GM20431 (cell line): ENCODE measurements around the gene PRKN.

Source experiments
- in situ Hi-C: fragments of 300-500 bp; cut with MseI, MboI; formaldehyde crosslinking; loops from one replicate; pipeline ENCODE4 v1.15.0; 2020; ENCODE audit warnings: low sequenced_read_pairs; ENCODE audit not compliant: unreplicated experiment

The PRKN gene

DNA sequence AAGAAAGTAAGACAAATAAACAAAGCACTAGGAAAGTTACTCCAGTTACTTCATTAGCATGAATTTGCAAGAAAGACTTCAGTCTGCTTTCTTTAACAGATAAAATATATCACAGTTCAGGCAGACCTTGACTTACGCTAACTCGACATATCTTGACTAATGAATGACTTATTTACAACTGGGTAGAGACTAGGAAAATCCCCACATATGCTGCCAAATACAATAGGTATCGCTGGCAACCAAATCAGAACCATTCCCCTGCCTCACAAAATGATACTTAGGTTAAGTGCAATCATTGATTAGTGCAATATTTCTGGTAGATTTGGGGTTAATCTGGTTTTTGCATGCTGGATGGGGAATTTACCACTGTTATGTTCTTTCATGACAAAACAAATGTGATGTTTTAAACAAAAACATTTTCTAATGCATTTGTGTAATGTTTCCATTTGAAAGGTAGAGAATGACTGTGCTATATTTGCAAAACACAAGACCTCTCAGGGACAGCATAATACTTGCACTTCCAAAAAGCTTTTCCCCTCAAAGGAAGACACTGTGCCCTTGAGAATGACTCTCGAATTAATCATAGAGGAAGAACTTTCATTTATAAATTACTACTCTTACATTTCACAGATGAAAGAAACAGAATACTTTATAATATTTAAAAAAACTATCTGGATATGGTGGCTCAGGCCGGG, 101.6 kb downstream of the PRKN start:
- in situ Hi-C loops: no loop called here

DNA sequence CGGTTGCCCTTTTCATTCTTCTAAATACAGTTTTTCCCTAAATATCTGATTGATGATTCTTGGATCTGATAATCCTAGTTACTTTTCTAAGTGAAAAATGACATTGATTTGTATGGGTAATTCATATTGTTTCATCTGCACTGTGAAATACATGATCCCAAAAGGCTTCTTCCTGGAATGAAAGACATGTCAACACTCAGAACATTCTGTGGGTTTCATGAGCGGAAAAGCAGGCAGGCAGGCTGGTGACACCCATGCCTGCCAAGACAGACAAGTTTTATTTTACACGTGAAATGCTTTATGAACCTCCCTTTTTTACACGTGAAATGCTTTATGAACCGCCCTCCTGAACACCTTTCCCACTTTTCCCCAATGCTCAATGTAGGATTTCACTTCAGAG, 105.0 kb downstream of the PRKN start:
- in situ Hi-C loops: no loop called here

DNA sequence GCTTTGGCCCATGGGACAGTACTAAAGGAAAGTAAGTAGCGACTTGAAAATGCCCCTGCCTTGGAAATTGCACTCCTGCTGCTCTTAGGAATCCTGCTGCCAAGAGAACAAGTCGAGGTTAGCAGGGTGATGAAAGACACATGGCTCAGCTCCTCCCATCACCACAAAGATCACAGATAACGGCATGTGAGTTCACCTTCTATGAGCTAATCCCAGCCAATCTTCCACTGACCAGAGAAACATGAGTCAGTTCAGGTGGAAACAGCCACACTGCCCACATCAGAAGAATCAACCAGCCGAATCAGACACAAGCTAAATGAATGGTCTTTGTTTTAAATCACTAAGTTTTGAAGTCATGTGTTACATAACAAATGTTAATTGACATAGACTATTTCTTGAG, 106.3 kb downstream of the PRKN start:
- in situ Hi-C loops: no loop called here

DNA sequence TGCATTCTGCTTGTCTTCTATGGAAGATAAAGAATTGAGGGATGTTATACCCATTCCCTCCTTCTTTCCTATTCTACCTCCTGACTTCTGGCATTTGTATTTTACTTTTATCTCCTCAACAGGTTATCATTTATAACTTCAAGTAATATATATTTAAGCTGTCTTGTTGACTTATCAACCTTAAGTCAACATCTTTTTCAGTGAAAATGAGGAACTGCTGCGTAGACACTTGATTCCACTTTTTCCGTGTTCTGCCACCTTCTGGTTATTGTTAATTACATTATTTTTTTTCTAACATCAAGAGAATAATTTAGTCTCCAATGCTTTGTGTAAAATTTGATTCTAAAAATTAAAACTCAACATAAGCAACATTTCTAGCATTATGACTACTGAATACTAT, 107.5 kb downstream of the PRKN start:
- in situ Hi-C loops: no loop called here

DNA sequence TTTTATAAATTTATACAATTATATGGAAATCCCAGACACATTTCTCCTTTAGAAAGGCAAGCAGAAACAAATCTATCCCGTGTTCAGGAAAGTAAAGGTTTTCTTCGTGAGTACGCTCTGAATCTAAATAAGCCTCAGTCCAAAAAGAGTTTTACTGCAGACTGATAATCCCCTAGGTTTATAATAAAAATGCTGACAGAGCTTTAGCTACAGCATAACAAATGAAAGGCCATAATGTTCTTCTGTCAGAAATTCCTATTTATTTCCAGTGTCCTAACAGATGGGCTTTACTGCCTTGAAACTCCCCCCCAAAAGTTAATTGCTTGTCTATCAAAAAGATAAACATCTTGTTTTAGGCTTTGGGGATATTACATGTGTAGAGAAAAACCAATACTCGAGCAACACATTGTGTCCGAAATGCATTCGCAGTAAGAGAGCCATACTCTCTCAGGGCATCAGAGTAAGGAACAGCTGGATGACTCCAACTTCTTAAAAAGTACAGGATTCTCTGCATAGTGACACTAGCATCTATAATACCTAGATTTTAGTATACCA, 109.0 kb downstream of the PRKN start:
- in situ Hi-C loops: no loop called here

DNA sequence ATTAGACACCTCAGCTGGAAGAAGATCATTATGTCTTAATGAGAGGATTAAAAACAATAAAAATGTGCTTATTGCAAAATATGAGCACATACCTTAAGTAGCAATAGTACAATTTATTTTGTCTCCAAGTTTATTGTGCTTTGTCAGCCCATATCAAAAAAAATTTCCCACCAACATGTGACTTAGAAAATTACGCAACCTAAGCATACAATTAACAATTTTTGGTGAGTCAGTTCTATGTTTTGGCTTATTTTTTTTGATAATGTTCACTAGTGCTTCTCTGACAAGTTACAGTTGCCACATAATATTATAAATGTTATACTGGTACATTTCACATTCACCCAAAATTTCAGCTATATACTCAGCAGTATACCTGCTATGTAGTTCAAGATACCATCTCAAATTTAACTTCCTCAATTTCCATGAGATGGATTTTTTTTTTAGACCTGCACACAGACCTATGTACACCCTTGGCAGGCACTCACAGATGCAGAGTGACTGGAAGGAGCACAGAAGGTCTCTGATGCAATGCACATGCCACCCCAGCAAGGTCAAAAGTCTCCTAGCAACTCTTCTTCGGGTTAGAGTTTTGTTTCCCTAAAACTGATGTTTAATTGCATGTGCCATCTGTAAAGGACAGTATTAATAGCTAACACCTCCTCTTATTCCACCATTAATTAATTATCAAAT, 112.4 kb downstream of the PRKN start:
- in situ Hi-C loops: no loop called here

DNA sequence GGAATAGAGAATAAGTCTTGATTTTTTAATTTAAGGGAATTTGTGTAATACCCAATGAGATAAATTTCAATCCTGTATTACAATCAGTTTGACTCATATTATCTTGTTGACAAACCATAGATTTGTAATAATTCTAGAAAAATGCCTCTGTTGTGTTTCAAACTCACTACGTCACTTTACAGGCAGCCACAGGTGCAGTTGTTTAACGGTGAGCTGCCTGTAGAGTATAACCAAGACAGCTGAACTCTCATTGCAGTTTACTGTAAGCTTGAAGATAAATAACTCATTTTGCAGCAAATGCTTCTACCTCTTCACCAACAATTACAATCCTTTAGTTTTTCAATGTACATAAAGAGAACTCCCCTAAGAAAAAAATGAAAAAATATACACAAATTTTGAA, 114.3 kb downstream of the PRKN start:
- in situ Hi-C loops: no loop called here

DNA sequence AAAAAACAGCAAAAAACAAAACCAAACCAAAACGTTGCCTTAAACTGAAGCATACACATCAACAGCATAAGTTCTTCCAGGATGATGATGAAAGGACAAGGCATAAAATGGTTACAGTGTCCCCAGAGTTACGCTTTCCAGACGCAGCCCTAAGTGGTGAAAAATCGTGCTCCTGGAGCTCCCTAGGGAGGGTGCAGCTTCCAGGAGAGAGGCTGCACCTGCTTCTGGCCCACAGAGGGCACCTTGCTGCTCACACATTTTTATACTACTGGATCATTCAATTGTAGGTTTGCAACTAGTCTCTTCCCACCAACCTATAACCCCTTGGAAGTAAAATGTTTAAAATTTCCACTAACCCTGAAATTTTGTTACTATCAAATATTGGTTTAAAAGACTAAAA, 115.0 kb downstream of the PRKN start:
- in situ Hi-C loops: no loop called here

DNA sequence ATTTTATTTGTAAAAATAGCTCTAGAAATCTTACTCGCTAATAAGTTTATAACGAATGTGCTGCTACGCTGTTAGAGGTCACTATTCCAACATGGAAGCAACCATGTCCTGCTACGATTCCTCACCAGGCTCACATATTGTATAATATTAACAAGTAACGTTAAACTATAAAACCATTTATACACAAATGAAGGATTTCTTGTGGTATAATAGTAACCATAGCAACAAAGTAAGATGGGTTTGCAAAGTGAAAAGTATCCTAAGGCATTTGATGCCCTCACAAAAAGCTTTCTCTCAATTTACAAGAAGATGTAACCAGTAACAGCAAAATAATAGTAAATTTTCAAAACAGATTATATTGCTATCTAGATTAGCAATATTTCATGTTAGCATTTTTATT, 117.2 kb downstream of the PRKN start:
- in situ Hi-C loops: no loop called here

DNA sequence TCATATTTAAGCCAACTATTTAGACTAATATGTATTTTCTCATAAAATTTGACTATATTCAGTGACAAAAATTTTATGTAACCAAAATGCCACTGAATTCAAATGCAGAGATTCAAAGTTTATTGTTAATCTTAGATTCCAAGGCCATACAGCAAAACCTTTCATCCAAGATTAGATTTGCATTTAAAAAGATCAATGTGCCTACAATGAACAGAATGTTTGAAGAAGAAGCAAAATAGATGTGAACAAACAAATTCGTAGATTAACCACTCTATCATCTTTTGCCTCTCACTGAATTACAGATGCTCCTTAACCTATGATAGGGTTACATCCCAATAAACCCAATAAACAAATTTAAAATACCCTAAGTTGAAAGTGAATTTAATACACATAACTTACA, 121.7 kb downstream of the PRKN start:
- in situ Hi-C loops: no loop called here

DNA sequence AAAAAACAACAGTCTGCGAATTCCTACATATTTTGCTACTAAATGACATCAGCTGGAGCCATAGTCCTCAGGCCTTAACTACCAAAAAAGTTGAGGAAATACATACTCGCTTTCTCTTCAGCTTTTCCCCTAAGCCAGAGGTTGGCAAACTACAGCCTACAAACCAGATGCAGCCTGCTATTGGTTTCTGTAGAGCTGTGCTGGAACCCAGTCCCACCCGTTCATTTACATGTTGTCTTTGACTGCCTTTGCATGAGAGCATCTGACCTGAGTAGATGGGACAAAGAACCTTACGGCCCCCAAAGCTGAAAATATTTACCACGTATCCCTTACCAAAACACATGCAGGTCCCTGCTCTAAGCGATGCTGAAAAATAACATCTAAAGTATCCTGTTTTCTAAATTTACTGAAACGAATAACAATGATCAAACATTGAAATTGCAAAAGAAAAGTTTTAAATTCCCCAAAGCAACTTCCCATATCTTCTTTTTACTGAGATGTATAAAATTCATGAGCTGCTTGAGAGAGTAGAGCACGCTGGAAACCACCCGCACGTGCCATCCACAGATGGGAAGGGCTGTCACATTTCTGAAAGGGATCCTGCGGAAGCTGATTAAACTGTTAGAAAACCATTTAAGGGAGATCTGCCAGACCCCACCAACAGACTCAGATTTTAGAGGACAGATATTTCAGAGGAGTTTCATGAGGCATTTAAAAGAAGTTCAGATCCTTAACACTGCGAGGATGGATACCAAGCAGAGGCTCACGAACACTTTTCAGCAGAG, 124.1 kb downstream of the PRKN start:
- in situ Hi-C loops: no loop called here

DNA sequence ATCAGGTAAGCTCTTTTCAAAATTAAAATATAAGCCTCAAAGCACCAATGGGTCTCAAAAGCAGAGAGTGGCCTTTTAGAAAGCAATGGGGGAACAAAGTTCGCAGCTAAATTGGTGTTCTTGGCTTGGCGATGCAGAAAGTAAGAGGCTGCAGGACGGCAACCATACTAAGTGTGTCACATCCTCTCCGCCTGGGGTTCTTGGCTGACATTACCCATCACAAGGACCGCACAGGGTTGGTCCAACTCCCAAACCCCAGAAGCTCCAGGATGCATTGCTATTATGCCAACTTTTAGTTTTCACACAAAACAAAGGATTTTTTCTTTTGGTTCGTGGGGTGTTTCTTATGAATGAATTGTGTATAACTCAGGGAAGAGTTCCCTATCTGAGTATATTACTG, 124.8 kb downstream of the PRKN start:
- in situ Hi-C loops: no loop called here

DNA sequence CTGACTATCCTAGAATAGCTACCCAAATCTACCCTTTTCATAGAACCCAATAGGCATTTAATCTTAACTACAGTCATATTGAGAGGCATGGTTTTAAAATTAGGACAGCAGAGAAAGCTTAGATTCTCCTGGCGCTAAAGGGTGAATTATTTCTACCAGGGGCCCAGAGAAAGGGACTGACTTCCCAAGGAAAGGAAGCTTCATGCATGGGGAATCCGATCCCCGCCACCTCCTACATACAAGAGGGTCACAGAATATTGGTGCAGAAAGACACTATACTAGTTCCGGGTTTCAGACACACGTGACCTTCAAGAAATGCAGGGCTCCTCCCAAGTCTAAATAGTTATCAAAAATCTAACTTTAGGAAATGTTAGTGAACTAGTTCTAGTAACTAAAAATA, 130.9 kb downstream of the PRKN start:
- in situ Hi-C loops: no loop called here

DNA sequence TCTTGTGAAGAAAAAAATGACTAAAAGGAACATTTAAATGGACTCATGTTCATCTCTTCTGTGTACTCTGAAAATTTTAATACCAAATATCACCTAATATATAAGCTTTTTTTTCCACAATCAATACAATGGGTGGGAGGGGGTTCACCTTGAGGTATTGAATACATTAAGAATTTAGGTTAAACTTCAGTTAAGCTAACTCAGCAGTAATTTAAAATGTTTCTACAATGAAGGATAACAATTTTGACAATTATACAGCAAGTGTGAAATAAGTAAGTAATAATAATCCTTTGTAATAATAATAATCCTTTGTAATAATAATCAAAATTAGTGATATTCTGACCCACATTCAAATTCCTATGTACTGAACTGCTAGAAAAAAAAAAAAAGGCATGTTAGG, 136.0 kb downstream of the PRKN start:
- in situ Hi-C loops: no loop called here

DNA sequence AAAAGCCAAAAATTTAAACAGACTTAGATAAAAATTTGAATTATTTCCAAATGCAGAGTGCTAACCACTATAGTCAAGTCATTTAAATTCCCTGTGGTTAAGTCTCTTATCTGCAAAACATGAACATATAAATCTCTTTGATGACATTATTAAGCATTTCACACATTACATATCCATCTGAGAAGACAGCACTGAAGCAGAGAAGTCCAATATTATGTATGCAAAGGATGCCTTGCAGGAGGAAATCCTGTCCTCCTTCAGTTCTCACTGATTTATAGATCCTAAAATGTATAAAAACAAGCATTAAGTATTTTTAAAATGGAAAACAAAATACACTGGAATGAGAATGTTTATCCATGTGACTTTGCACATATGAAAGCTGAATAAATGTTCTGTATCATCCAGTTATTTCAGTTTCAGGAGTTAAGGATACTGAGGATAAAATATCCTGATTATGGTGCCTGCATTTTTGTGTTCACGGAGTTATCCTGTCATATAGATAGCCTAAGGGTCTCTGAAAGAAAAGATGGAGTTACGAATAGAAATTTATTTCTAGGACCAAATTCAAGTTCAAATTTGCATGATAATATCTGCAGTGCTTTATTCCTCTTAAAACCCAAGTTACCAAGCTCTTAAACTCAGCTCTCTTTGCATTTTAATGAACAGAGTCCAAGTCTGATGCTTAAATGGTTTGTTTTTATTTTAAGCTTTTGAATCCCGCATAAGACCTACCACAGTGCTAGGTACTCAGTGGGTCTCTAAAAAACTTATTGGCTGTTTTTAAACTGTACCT, 145.4 kb downstream of the PRKN start:
- in situ Hi-C loops: no loop called here

DNA sequence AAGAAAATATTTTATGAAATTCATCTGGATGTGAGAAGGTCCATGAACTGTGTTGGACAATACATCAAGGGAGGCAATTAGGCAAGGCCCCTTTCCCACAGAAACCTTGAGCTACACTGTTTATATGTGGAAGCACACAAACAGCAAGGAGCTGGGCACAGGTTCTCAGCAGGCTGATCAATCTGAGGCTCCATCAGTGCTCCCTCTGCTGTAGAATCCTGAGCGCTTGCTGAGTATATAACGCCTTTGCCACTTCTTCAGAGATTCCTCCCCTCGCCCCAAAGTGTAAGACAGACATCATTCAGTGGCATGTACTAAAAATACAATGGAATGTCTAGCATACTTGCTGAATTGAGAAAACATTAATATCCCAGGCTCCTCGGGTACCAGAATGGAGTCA, 146.9 kb downstream of the PRKN start:
- in situ Hi-C loops: no loop called here

DNA sequence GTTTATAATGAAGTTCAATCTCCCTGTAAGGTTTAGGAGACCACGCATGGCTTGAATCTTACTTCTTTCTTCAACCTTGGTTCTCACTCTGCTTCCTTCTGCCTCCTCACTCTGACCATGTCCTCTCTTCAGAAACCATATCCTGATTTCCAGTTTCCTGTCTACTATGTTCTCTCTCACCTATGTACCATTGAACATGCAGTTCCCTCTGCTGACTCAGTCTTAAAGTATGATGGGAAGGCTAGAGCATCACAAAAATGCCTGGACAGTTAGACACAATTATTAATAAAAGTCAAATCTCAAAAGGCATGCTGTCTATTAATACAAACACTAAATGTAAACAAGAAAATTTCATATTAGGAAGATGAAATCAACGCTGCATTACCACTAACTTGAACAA, 151.6 kb downstream of the PRKN start:
- in situ Hi-C loops: no loop called here

DNA sequence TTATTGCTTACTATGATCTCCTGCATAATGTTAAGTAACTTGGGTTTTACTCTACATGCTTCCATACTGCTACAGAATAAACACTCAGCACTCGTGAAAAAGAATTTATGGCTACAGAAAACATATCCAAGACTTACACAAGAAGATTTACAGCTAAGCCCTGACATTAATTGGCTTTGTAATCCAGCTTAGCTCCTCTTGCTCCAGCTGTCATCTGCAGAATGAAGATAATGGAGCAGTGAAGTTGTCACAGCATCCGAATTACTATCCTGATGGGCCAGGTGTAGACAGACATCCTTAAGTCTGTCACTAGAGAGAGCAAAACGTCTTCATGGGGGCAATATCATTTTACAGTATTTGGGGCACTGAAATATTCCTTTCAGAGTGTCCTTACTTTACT, 155.3 kb downstream of the PRKN start:
- in situ Hi-C loops: no loop called here

DNA sequence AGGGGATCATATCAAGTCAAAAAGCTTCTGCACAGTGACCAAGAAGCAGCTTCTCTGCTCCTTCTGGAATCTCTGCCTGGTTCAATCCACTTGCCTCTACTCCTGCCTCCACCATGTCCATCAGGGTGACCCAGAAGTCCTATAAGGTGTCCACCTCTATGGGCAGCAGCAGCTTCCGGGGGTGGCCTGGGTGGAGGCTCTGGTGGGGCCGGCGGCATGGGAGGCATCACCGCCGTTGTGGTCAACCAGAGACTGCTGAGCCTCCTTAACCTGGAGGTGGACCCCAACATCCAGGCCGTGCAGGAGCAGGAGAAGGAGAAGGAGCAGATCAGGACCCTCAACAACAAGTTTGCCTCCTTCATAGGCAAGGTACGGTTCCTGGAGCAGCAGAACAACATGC, 159.3 kb downstream of the PRKN start:
- in situ Hi-C loops: no loop called here

DNA sequence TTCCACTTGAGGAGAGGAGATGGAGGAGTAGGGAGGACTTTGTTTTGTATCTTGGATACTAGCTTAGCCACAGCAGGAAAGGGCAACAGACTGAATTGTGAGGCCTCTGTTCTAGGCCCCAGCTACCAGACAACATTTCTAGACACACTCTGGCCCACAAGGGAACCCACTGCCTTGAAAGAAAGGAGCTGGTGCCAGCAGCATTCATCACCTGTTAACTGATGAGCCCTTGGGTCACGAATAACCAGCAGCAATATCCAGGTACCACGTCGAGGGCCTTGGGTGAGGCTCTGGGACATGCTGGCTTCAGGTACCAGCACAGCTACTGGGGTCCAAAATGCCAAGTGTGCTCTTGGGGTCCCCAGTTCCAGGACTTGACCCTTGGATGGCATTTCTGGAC, 165.5 kb downstream of the PRKN start:
- in situ Hi-C loops: no loop called here
